ENCODE results near the gene ALDH1B1. TPM values are rescaled to one million over a fixed set of nuclear protein-coding genes. Genes with fewer than 3 reads are reported as not detected.

ALDH1B1 gene
- total and polyA plus RNA-seq, 11 donors, result 7.5 to 55.6 (median 20.7) TPM

- intact Hi-C loops (cut with DNase I), result loop anchor here in 2 of 10 donors (10.0 kb wide), 2 partner anchors 57 to 63 kb away; no protein-coding TSS in a partner anchor
- no peaks in the 10 kb centered on the region for H3K9me3 ChIP-seq
- H3K27me3 ChIP-seq, result no peaks in the 10 kb centered on the region
- 88 to 95% (median 91%) methylated on average over 2 of the region's 2 CpGs for WGBS, 4 donors
- no peak overlapping the region for H3K4me3 ChIP-seq
- no peak for DNase-seq
- H3K4me1 ChIP-seq, result no peaks in the 10 kb centered on the region
- H3K36me3 ChIP-seq, result no peaks in the 10 kb centered on the region
- peak in 1 of 4 donors; percentile 39 for ATAC-seq
- TF ChIP-seq, protein P1, sequence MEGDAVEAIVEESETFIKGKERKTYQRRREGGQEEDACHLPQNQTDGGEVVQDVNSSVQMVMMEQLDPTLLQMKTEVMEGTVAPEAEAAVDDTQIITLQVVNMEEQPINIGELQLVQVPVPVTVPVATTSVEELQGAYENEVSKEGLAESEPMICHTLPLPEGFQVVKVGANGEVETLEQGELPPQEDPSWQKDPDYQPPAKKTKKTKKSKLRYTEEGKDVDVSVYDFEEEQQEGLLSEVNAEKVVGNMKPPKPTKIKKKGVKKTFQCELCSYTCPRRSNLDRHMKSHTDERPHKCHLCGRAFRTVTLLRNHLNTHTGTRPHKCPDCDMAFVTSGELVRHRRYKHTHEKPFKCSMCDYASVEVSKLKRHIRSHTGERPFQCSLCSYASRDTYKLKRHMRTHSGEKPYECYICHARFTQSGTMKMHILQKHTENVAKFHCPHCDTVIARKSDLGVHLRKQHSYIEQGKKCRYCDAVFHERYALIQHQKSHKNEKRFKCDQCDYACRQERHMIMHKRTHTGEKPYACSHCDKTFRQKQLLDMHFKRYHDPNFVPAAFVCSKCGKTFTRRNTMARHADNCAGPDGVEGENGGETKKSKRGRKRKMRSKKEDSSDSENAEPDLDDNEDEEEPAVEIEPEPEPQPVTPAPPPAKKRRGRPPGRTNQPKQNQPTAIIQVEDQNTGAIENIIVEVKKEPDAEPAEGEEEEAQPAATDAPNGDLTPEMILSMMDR (IDR thresholded peaks at IDR 0.05), result peak in 1 of 12 donors; percentile 16
- TF ChIP-seq POLR2A (IDR thresholded peaks at IDR 0.05), result no peak
- H3K27ac ChIP-seq, result no peak overlapping the region
Measured at GRCh38 chr9:38371495-38371894, 21.0 kb upstream of the ALDH1B1 start.

GRCh38 chr9:38372762-38373619, 19.5 kb upstream of the ALDH1B1 start:
- Histone ChIP-seq H3K27ac (peak overlapping the region in 1 of 12 donors; percentile 30), H3K4me3 (no peak overlapping the region), H3K4me1 (peaks cover 0 to 4% (median 0%) of the 10 kb centered on the region in 12 donors), H3K36me3 (no peaks in the 10 kb centered on the region), H3K27me3 (no peaks in the 10 kb centered on the region), H3K9me3 (no peaks in the 10 kb centered on the region)
- intact Hi-C loops (cut with DNase I), result loop anchor here in 2 of 10 donors (10.0 kb wide), 2 partner anchors 58 to 62 kb away; no protein-coding TSS in a partner anchor
- ATAC-seq (no peak), DNase-seq (no peak)
- TF ChIP-seq, protein P1 (IDR thresholded peaks at IDR 0.05), result no peak
- no peak for TF ChIP-seq POLR2A (IDR thresholded peaks at IDR 0.05)
- 74 to 84% (median 78%) methylated on average over 10 of the region's 10 CpGs for WGBS, 4 donors

GRCh38 chr9:38373679-38374078, 18.8 kb upstream of the ALDH1B1 start:
- TF ChIP-seq, protein P1 (IDR thresholded peaks at IDR 0.05), result no peak
- no peak for TF ChIP-seq POLR2A (IDR thresholded peaks at IDR 0.05)
- H3K27me3 ChIP-seq, result no peaks in the 10 kb centered on the region
- DNase-seq (no peak), ATAC-seq (no peak)
- peaks cover 0 to 4% (median 0%) of the 10 kb centered on the region in 12 donors for H3K4me1 ChIP-seq
- 82 to 84% (median 83%) methylated on average over 3 of the region's 3 CpGs for WGBS, 4 donors
- H3K4me3 ChIP-seq, result no peak overlapping the region
- no peak overlapping the region for H3K27ac ChIP-seq
- intact Hi-C loops (cut with DNase I), result loop anchor here in 2 of 10 donors (10.0 kb wide), 2 partner anchors 59 to 61 kb away; no protein-coding TSS in a partner anchor
- H3K36me3 ChIP-seq, result no peaks in the 10 kb centered on the region
- no peaks in the 10 kb centered on the region for H3K9me3 ChIP-seq

DNA sequence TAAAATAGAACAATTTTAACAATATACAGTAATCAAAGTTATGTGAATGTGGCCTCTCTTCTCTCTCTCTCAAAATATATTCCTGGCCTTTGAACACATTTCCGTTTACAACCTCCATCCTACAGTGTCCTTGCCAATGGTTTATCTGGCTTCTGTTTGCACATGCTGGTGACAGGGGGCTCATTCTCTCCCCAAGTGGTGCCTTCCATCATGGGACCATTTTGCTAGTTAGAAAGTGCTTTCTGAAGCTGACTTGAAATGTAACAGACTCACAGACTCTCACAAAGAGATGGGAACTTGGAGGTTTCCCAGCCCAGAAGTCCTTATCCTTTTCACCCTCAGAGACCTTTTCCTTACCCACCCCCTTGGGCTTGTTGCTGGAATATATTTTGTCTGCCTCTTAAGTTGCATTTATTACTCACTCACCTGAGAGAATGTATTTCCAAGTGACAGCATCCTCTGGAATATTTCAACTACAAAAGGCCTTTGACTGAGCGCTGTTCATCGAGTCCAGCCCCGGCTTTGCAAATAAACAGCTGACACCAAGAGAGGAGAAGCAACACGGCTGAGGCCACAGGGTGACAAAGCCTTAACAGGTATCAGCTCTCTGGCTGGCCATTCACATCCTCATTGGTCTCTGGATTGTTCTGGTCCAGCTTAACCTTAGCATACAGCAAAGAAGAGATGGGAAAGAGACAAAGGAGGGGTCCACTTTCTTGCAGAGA, 17.5 kb upstream of the ALDH1B1 start:
- WGBS, 4 donors, result 54 to 58% (median 56%) methylated on average over 5 of the region's 5 CpGs
- Histone ChIP-seq H3K27ac (peak overlapping the region in 1 of 12 donors; percentile 58), H3K36me3 (no peaks in the 10 kb centered on the region), H3K27me3 (no peaks in the 10 kb centered on the region), H3K9me3 (no peaks in the 10 kb centered on the region), H3K4me1 (peaks cover 0 to 4% (median 0%) of the 10 kb centered on the region in 12 donors), H3K4me3 (no peak overlapping the region)
- DNase-seq, result no peak
- ATAC-seq, result no peak
- intact Hi-C loops (cut with DNase I), result loop anchor here in 2 of 10 donors (10.0 kb wide), 2 partner anchors 60 kb away; no protein-coding TSS in a partner anchor
- TF ChIP-seq POLR2A (IDR thresholded peaks at IDR 0.05), result no peak
- TF ChIP-seq, protein P1 (IDR thresholded peaks at IDR 0.05), result no peak

Data from heart left ventricle (tissue), 16 donors.